IPS-18a (cell line): ENCODE results near the gene THBD.

ENCODE experiments used
- H3K27ac ChIP-seq: one replicate; pipeline ENCODE4 v1.5.1; 2013; ENCODE audit warnings: low read length
- H3K27me3 ChIP-seq: one replicate; pipeline ENCODE4 v1.6.1; 2013; ENCODE audit warnings: mild to moderate bottlenecking, low read length; ENCODE audit not compliant: control insufficient read depth, insufficient read depth
- H3K36me3 ChIP-seq: one replicate; pipeline ENCODE4 v1.6.1; 2013; ENCODE audit warnings: low read depth, low read length; ENCODE audit not compliant: control insufficient read depth
- H3K4me1 ChIP-seq: one replicate; pipeline ENCODE4 v1.6.1; 2013; ENCODE audit warnings: low read depth, low read length; ENCODE audit not compliant: control insufficient read depth
- H3K4me3 ChIP-seq: one replicate; pipeline ENCODE4 v1.5.1; 2013; ENCODE audit warnings: low read length
- H3K9ac ChIP-seq: one replicate; pipeline ENCODE4 v1.6.1; 2013; ENCODE audit warnings: mild to moderate bottlenecking, low read length, moderate library complexity
- H3K9me3 ChIP-seq: one replicate; pipeline ENCODE4 v1.6.1; 2013; ENCODE audit warnings: low read depth, low read length; ENCODE audit not compliant: control insufficient read depth

Gene THBD

DNA sequence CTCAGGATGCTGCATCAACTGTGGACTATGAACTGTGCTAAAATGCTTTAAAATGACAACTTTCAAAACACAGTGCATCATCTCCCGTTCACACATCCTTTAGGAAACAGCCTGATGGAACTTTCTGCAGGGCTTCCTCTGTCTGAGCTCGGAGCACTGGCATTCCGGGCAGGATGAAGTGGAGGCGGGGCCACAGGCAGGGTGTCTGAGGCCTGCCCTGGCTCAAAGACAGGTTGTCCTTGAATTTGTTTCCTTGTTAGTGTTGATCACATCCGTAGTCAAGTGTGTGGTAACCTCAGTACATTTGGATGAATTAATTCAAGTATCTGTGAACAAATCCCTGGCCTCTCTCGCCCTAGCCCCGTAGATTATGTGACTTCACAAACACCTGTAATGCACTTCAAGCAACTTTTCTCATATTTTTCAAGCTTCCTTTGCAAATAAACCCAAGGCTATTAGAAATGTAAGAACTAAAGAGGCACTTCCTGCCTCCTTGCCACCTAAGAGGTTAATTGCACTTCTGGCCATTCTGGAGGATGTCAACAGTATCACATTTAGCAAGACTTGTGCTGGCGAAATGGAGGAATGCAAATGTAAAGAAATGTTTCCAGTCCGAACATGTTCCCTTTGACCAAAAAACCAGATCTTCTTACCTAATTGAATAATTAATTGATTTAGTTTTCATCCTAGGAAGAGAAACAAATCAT is 33.5 kb upstream of the THBD start:
- Histone ChIP-seq H3K36me3 (no peaks in the 10 kb centered on the region), H3K4me1 (peaks cover 10% of the 10 kb centered on the region), H3K9ac (no peak overlapping the region), H3K27ac (no peak overlapping the region), H3K9me3 (no peaks in the 10 kb centered on the region), H3K27me3 (no peaks in the 10 kb centered on the region), H3K4me3 (no peak overlapping the region)

DNA sequence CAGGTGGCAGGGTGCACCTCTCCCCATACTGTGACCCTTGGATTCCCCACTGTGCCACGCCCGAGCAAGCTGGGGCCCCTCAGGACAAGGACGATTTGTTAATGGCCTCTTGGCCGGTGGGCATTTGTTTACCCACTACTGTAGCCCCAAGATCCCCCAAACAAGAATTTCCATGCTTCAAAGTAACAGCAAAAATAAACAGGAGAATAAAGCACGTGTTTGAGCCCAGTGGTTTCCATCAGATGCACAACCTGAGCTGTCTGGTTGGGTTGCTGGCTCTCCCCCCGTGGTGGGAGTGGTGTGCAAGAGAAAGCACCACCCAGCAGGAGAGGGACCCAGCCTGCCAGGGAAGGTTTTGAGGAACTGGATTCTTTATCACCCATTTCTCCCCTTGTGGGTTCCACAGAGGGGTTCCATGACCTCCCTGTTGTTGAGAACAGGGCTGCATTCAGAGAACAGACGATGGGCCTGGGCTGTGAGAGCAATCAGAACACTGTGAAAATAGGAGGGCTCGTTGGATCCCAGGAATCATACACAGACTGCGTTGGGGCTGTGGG is 31.9 kb upstream of the THBD start:
- Histone ChIP-seq H3K36me3 (no peaks in the 10 kb centered on the region), H3K27ac (no peak overlapping the region), H3K9ac (no peak overlapping the region), H3K4me3 (no peak overlapping the region), H3K4me1 (peaks cover 10% of the 10 kb centered on the region), H3K27me3 (no peaks in the 10 kb centered on the region), H3K9me3 (no peaks in the 10 kb centered on the region)

DNA sequence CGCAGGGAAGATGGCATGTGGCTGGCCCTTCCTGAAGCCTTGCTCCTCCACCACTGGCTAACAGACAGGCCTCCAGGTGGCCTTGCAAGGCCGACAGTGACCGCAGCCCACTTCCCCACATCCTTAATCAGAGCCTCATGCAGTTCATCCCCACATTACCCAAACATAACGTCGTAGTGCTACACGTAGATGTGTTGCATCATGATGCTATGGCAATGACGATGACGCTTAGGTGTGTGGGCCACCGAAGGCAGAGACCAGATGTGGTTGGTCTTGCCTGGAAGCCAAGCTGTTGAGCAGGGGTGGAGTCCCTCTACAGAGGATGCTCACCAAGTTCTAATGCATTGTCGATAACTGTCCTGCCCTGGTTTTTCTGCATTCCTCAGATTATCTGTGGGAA is 31.0 kb upstream of the THBD start:
- Histone ChIP-seq H3K9ac (no peak overlapping the region), H3K36me3 (no peaks in the 10 kb centered on the region), H3K4me1 (peaks cover 10% of the 10 kb centered on the region), H3K9me3 (no peaks in the 10 kb centered on the region), H3K27me3 (no peaks in the 10 kb centered on the region), H3K4me3 (no peak overlapping the region), H3K27ac (no peak overlapping the region)

DNA sequence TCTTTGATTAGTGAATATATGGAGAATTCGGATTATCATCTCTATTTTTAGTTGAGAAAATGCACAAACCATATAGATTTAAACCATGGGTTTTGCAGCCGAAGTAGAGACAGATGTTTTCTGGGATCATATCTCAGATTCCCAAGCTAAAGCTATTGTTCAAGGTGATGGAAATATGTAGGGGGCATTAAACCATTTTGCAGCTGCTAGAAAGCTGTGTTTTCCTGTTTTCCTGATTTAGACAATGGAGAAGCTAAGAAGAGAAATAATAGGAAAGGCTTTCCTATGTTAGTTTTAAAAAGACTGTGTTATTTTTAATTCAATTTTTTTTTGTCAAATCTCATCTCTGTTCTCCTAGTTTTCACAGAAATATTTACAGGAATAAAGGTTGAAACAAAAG is 30.5 kb upstream of the THBD start:
- H3K27ac ChIP-seq, result no peak overlapping the region
- peaks cover 10% of the 10 kb centered on the region for H3K4me1 ChIP-seq
- no peak overlapping the region for H3K9ac ChIP-seq
- H3K9me3 ChIP-seq, result no peaks in the 10 kb centered on the region
- no peaks in the 10 kb centered on the region for H3K27me3 ChIP-seq
- H3K4me3 ChIP-seq, result no peak overlapping the region
- no peaks in the 10 kb centered on the region for H3K36me3 ChIP-seq

DNA sequence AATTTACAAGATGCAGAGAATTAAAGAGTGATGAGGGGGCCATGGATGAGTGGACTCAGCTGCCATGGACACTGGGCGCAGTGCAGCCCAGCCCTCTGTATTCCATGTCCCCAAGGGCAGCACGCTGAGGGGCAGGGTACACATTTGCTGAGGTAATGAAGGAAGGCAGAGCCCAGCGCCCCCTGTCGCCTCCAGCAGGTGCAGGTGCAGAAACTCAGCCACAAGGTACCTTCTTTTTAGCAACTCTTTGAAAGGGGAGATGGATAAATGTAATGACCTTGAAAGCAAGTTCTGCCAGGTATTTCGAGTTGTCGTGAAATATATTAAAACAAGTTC is 29.5 kb upstream of the THBD start:
- H3K4me3 ChIP-seq, result no peak overlapping the region
- H3K36me3 ChIP-seq, result no peaks in the 10 kb centered on the region
- H3K9me3 ChIP-seq, result no peaks in the 10 kb centered on the region
- H3K4me1 ChIP-seq, result peaks cover 10% of the 10 kb centered on the region
- H3K27ac ChIP-seq, result no peak overlapping the region
- H3K27me3 ChIP-seq, result no peaks in the 10 kb centered on the region
- H3K9ac ChIP-seq, result no peak overlapping the region

DNA sequence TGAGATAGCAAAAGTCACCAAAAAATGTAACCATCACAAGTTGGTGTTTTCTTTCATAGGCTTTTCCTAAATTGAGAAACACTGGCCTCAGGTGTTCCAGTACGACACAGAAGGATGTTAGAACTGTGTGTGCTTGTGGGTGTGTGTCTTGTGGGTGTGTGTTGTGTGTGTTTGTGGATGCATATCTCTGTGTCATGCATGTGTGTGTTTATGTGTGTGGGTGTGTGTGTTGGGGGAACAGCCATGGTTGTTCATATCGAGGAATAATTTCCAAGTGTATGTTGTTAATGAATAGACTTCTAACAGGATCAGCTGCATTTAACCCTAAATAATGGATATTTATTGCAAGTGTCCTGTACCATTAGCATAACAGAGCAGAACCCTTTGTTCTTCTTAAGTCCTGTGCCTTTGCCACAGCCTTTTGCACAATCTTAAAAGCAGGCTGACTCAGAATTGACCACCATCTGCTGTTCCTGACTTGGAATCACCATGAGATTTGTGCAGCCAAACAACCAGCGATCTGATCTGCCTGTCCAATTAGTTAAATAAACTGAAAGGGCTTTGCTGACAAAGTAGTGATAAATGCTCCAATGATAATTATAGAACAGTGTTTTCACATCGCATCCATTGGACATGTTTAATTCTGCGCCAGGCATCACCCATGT is 29.0 kb upstream of the THBD start:
- Histone ChIP-seq H3K4me3 (no peak overlapping the region), H3K36me3 (no peaks in the 10 kb centered on the region), H3K27ac (no peak overlapping the region), H3K9me3 (no peaks in the 10 kb centered on the region), H3K27me3 (no peaks in the 10 kb centered on the region), H3K4me1 (peaks cover 10% of the 10 kb centered on the region), H3K9ac (no peak overlapping the region)

DNA sequence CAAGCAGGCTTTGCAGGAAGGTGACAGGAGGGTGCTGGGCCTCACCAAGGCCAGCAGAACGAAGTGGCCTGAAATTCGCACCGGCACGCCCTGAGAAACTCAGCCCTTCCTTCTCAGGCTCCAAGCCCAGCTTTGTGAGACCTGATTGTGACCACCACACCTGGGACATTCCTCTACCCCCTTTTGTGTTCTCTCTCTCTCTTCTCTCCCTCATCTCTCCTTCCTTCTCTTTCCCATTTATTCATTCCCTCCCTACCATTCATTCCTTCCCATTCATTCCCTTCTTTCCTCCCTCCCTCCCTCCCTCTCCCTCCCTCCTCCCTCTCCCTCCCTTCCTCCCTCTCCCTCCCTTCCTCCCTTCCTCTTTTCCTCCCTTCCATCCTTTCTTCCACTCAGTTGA is 27.8 kb upstream of the THBD start:
- H3K9me3 ChIP-seq, result no peaks in the 10 kb centered on the region
- no peaks in the 10 kb centered on the region for H3K36me3 ChIP-seq
- no peak overlapping the region for H3K27ac ChIP-seq
- no peaks in the 10 kb centered on the region for H3K27me3 ChIP-seq
- no peak overlapping the region for H3K4me3 ChIP-seq
- no peaks in the 10 kb centered on the region for H3K4me1 ChIP-seq
- H3K9ac ChIP-seq, result no peak overlapping the region

DNA sequence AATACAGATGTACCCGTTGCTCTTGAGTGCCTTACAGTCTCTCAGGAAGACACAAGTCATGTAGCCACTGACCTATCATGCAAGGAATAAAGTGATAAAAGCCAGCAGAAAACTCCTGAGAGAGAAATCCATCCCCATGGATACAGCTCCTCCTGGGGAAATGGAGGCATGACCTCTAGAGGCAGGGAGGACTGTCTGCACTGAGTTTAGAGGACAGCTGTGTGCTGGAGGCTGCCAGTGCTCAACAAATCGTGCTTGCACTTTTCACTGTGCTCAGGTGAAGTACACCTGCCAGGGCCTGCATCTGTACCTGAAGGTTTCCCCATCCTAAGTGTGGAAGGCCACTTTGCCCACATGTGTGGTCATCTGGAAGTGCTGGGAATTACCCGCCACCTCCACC is 24.6 kb upstream of the THBD start:
- Histone ChIP-seq H3K27ac (no peak overlapping the region), H3K36me3 (no peaks in the 10 kb centered on the region), H3K9ac (no peak overlapping the region), H3K9me3 (no peaks in the 10 kb centered on the region), H3K4me1 (no peaks in the 10 kb centered on the region), H3K27me3 (no peaks in the 10 kb centered on the region), H3K4me3 (no peak overlapping the region)

DNA sequence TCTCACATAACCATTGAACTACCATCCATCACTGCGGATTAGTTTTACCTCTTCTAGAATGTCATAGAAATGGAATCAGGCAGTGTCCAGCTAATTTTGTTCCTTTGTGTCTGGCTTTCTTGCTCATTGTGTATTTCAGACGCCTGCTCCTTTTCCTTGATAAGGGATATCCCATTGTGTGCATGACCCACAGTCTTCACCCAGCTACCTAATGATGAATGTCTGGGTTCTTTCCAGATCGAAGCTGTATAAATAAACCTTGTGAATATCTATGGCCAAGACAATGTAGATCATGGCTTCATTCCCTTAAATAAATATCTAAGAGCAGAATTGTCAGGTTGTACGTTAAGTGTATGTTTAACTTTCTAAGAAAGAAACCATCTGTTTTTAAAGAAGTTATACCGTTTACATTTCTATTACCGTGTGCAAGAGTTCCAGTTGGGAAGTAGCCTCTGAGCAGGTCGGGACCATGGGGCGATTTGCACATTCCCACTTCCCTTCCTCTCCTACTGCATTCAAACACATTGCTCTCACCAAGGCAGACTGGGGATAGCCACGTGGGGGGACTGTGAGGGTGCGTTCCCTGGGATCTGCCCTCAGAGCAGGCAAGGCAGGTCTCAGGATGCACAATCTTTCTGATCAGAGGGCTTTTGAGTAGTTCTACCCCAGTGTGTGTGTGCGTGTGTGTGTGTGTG is 23.6 kb upstream of the THBD start:
- Histone ChIP-seq H3K27me3 (no peaks in the 10 kb centered on the region), H3K36me3 (no peaks in the 10 kb centered on the region), H3K27ac (no peak overlapping the region), H3K4me3 (no peak overlapping the region), H3K9ac (no peak overlapping the region), H3K9me3 (no peaks in the 10 kb centered on the region), H3K4me1 (no peaks in the 10 kb centered on the region)

DNA sequence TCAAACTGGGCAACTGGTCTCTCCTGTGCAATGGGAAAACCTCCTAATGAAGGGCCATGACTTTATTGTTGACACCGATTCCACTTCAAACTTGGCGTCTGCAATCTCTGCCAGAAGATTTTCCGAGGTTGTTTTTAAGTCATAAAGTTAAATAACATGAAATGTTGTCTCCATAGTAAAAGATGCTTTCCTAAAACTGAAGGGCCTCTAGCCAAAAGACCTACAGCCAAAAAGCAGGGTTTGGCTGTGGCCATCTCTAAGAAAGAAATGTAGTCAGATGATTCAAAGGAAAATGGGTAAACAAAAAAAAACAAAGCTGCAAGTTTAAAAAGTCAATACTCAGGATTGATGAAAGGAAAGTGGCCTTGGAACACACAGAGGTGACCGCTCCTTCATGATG is 22.5 kb upstream of the THBD start:
- no peaks in the 10 kb centered on the region for H3K27me3 ChIP-seq
- no peak overlapping the region for H3K27ac ChIP-seq
- H3K9me3 ChIP-seq, result no peaks in the 10 kb centered on the region
- no peaks in the 10 kb centered on the region for H3K4me1 ChIP-seq
- no peak overlapping the region for H3K9ac ChIP-seq
- H3K36me3 ChIP-seq, result no peaks in the 10 kb centered on the region
- no peak overlapping the region for H3K4me3 ChIP-seq

DNA sequence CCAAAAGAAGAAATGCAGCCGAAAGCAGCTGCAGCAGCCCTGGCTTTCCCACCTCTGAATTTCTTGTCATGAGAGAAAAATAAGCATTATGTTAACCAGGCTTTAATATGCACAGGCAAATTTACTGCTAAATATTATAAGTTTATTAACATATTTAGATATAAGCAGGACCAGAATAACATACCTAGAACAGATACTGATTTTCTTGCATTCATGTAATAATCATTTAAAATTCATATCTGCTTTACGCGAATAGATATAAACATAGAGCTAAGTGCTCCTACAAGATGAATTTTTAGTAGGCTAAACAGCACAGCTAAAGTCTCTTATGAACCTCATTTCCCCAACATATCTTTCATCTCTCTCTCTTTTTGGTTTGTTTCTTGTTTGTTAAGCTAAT is 21.9 kb upstream of the THBD start:
- Histone ChIP-seq H3K4me3 (no peak overlapping the region), H3K9me3 (no peaks in the 10 kb centered on the region), H3K27ac (no peak overlapping the region), H3K4me1 (no peaks in the 10 kb centered on the region), H3K27me3 (no peaks in the 10 kb centered on the region), H3K36me3 (no peaks in the 10 kb centered on the region), H3K9ac (no peak overlapping the region)
